Activated CD8-positive, alpha-beta memory T cell treated with anti-CD3 and anti-CD28 coated beads, Interleukin-2, amount 50 U/mL, for 48 hours (primary cell): Measurements from ENCODE around the gene PLCH2.
"Not testable (repeated sequence)": the region's sequence is repeated elsewhere in the genome, so short reads cannot be mapped to it uniquely, and the experiment has no call there.

ENCODE experiments used
- DNase-seq: peaks from one replicate; pipeline ENCODE4 v3.0.0-alpha.2; 2020

PLCH2 gene

GRCh38 chr1:2443277-2444137 lies 32.6 kb upstream of the PLCH2 start:
- peak; percentile 61 for DNase-seq

GRCh38 chr1:2444138-2444591 lies 31.9 kb upstream of the PLCH2 start:
- no peak for DNase-seq

- no peak for DNase-seq
Measured at GRCh38 chr1:2445162-2445822, 30.8 kb upstream of the PLCH2 start.

GRCh38 chr1:2445823-2446215 lies 30.3 kb upstream of the PLCH2 start:
- DNase-seq: no peak

GRCh38 chr1:2446394-2446793 lies 29.7 kb upstream of the PLCH2 start:
- no peak for DNase-seq

- no peak for DNase-seq
Measured at GRCh38 chr1:2446861-2447260, 29.2 kb upstream of the PLCH2 start.

- no peak for DNase-seq
Measured at GRCh38 chr1:2447276-2448097, 28.6 kb upstream of the PLCH2 start.

GRCh38 chr1:2448098-2448445 lies 28.0 kb upstream of the PLCH2 start:
- no peak for DNase-seq

GRCh38 chr1:2449636-2450454 lies 26.2 kb upstream of the PLCH2 start:
- DNase-seq: no peak

- DNase-seq: no peak
Measured at GRCh38 chr1:2451741-2452140, 24.3 kb upstream of the PLCH2 start.

GRCh38 chr1:2452201-2452931 lies 23.7 kb upstream of the PLCH2 start:
- DNase-seq: no peak

GRCh38 chr1:2452932-2453315 lies 23.2 kb upstream of the PLCH2 start:
- no peak for DNase-seq

- DNase-seq: no peak
Measured at GRCh38 chr1:2454227-2454626, 21.9 kb upstream of the PLCH2 start.

- DNase-seq: no peak
Measured at GRCh38 chr1:2455757-2456156, 20.3 kb upstream of the PLCH2 start.

GRCh38 chr1:2457444-2457843 lies 18.6 kb upstream of the PLCH2 start:
- DNase-seq: no peak

GRCh38 chr1:2458687-2459086 lies 17.4 kb upstream of the PLCH2 start:
- DNase-seq: no peak

GRCh38 chr1:2459102-2459753 lies 16.9 kb upstream of the PLCH2 start:
- DNase-seq: not testable (repeated sequence)

- DNase-seq: no peak
Measured at GRCh38 chr1:2459757-2460156, 16.3 kb upstream of the PLCH2 start.

- no peak for DNase-seq
Measured at GRCh38 chr1:2460203-2460602, 15.9 kb upstream of the PLCH2 start.

GRCh38 chr1:2460996-2461751 lies 14.9 kb upstream of the PLCH2 start:
- no peak for DNase-seq

- no peak for DNase-seq
Measured at GRCh38 chr1:2462819-2463218, 13.3 kb upstream of the PLCH2 start.
